Retinal pigment epithelial cell (primary cell): ENCODE data around the gene DUSP2.

ENCODE experiments used
- DNase-seq: peaks from one replicate; pipeline ENCODE4 v3.0.0-alpha.2; 2010; ENCODE audit warnings: low read depth
- H3K4me3 ChIP-seq: 2 replicates; pipeline ENCODE4 v1.5.1; 2011; ENCODE audit warnings: mild to moderate bottlenecking, low read length, control low read depth, moderate library complexity
- TF ChIP-seq, protein P1 (sequence below): conservative IDR thresholded peaks from 2 replicates; pipeline ENCODE4 v1.5.1; 2011; ENCODE audit warnings: low read depth, low read length, control low read depth, inconsistent platforms

The DUSP2 gene

DNA sequence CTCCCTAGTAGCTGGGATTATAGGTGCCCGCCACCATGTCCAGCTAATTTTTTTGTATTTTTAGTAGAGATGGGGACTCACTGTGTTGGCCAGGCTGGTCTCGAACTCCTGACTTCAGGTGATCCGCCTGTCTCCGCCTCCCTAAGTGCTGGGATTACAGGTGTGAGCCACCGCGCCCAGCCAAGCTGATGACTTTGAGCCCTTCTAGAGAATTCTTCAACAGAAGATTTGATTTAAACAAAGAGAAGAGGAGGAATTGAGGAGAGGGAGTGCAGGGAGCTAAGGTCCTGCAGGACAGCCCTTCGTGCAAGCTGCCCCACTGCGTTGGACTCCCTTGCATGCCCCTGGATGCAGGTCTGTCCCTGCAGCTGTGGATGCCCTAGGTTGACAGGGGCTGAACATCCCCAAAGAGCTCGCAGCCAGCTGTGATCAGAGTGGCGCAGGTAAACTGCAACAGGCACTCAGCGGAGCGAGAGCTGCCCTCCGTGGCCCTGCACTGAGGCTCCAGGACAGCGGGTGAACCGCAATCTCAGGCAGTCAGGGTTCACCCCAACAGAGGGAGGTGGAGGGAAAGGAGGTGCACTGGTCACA lies 42.5 kb downstream of the DUSP2 start:
- DNase-seq = no peak
- TF ChIP-seq, protein P1, sequence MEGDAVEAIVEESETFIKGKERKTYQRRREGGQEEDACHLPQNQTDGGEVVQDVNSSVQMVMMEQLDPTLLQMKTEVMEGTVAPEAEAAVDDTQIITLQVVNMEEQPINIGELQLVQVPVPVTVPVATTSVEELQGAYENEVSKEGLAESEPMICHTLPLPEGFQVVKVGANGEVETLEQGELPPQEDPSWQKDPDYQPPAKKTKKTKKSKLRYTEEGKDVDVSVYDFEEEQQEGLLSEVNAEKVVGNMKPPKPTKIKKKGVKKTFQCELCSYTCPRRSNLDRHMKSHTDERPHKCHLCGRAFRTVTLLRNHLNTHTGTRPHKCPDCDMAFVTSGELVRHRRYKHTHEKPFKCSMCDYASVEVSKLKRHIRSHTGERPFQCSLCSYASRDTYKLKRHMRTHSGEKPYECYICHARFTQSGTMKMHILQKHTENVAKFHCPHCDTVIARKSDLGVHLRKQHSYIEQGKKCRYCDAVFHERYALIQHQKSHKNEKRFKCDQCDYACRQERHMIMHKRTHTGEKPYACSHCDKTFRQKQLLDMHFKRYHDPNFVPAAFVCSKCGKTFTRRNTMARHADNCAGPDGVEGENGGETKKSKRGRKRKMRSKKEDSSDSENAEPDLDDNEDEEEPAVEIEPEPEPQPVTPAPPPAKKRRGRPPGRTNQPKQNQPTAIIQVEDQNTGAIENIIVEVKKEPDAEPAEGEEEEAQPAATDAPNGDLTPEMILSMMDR = no peak
- H3K4me3 ChIP-seq = no peak overlapping the region

DNA sequence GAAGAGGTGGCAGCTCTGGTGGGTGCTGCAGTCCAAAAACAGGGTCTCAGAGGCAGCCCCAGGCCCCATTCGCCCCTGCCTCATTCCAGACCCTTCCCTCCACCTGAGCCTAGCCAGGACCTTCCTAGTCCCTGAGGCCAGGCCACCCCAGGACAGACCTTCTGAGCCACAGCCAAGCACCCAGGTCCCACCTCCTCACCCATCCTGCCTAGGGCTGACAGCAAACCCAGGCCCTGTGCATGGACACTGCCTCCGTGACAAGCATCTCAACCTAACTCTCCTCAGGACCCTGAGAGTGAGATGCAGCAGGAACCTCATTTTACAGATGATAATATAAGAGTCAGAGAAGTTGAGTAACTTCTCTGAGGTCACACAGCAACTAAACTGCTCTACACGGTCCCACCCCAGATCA lies 44.3 kb downstream of the DUSP2 start:
- no peak overlapping the region for H3K4me3 ChIP-seq
- no peak for DNase-seq
- TF ChIP-seq, protein P1 = no peak

GRCh38 chr2:96099861-96100798 lies 45.1 kb downstream of the DUSP2 start:
- TF ChIP-seq, protein P1 = no peak
- no peak for DNase-seq
- no peak overlapping the region for H3K4me3 ChIP-seq

- TF ChIP-seq, protein P1 = no peak
- no peak for DNase-seq
- H3K4me3 ChIP-seq = no peak overlapping the region
These were observed 46.2 kb downstream of the DUSP2 start for GRCh38 chr2:96098900-96099590.

- H3K4me3 ChIP-seq = no peak overlapping the region
- TF ChIP-seq, protein P1 = no peak
- DNase-seq = no peak
These were observed 47.1 kb downstream of the DUSP2 start for GRCh38 chr2:96097951-96098823.

DNA sequence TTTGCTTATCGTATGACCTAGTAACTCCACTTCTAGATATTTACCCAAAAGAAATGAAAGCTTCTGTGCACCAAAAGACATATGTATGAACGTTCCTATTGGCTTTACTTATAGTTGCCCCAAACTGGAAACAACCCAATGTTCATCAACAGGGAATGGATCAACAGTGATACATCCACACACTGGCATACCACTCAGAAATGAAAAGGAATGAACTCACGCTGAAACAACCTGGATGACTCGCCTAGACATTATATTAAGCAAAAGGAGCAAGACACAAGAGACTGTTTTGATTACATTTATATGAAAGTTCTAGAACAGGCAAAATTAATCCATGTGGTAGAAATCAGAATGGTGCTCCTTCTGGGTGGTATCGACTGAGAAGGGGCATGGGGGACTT lies 47.8 kb downstream of the DUSP2 start:
- no peak overlapping the region for H3K4me3 ChIP-seq
- DNase-seq = no peak
- TF ChIP-seq, protein P1 = no peak
